Endothelial cell of umbilical vein (primary cell): ENCODE data around the gene BSND.

Experiments
- EZH2 ChIP-seq: IDR thresholded peaks from 2 replicates; pipeline ENCODE4 v1.6.1; 2012; ENCODE audit warnings: borderline replicate concordance, low read depth, mild to moderate bottlenecking, moderate library complexity, low read length, inconsistent platforms; ENCODE audit not compliant: severe bottlenecking
- JUN ChIP-seq: IDR thresholded peaks from 2 replicates; pipeline ENCODE4 v1.6.1; 2011; ENCODE audit warnings: borderline replicate concordance, low read depth; ENCODE audit not compliant: insufficient read length, insufficient read depth
- POLR2A ChIP-seq: IDR thresholded peaks from 2 replicates; pipeline ENCODE4 v1.6.1; 2012; ENCODE audit warnings: low read depth, mild to moderate bottlenecking, control low read depth, low read length
- POLR2AphosphoS5 ChIP-seq: IDR thresholded peaks from 2 replicates; pipeline ENCODE4 v1.6.1; 2012; ENCODE audit warnings: low read depth, mild to moderate bottlenecking, control low read depth, low read length, moderate library complexity; ENCODE audit not compliant: insufficient read depth
- TF ChIP-seq, protein P1 (sequence below), 2 donors: IDR thresholded peaks; 1 replicate in 1 of 2; 2 replicates in 1 of 2; pipeline ENCODE4 v1.5.1; 2011; ENCODE audit warnings: low read length in 2 of 2, mild to moderate bottlenecking in 2 of 2, moderate library complexity in 2 of 2, control low read depth in 1 of 2, inconsistent platforms in 1 of 2, low read depth in 1 of 2; ENCODE audit not compliant: insufficient read depth in 1 of 2; ENCODE audit errors: extremely low read depth in 1 of 2
- TF ChIP-seq, protein P2 (sequence below): IDR thresholded peaks from 2 replicates; pipeline ENCODE4 v1.6.1; 2011; ENCODE audit not compliant: insufficient read depth, insufficient read length

DNA sequence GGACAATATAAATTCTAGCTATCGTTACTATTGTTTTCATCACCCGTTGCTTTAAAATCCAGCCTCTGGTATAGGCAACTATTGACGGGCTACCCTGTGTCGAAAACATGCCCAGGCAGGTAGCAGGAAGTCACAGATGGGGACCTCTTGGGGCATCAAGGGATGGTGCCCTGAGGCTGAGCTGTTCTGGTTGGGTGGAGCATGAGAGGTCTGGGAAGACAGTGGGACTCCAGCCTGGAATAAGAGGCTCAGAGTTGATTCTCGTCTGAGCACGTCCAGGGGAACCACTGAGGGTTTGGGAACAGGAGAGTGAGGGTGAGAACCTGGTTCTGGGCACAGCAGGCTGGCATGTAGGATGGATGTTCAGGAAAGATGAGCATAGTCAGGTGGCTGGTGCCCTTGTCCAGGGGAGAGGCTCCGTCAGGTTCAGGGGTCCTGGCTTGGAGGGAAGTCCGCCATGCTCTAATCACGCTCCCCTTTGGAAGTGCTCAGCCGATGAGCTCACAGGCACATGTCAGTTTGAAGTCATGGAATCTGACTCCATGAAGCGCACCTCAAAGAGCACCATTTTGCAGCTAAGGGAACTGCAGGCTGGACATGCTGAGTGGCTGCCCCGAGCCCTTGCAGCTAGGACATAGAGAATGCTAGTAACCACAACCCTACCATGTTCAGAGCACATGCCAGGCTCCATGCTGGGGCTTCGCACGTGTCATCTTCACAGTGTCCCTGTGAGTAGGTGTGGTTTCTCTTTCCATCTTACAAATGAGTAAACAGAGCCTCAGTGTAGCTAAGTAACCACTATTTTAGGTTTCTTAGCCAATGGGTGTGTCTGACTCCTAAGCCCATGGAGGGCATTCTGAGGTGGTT lies 61.6 kb downstream of the BSND start:
- TF ChIP-seq, protein P1, sequence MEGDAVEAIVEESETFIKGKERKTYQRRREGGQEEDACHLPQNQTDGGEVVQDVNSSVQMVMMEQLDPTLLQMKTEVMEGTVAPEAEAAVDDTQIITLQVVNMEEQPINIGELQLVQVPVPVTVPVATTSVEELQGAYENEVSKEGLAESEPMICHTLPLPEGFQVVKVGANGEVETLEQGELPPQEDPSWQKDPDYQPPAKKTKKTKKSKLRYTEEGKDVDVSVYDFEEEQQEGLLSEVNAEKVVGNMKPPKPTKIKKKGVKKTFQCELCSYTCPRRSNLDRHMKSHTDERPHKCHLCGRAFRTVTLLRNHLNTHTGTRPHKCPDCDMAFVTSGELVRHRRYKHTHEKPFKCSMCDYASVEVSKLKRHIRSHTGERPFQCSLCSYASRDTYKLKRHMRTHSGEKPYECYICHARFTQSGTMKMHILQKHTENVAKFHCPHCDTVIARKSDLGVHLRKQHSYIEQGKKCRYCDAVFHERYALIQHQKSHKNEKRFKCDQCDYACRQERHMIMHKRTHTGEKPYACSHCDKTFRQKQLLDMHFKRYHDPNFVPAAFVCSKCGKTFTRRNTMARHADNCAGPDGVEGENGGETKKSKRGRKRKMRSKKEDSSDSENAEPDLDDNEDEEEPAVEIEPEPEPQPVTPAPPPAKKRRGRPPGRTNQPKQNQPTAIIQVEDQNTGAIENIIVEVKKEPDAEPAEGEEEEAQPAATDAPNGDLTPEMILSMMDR (IDR thresholded peaks at IDR 0.05; ENCODE audit: extremely low read depth in 1 of 2, insufficient read depth in 1 of 2, low read depth in 1 of 2, low read length in 2 of 2), result no peak
- TF ChIP-seq POLR2A (no peak), POLR2AphosphoS5 (no peak), EZH2 (no peak), JUN (no peak)
- TF ChIP-seq, protein P2, sequence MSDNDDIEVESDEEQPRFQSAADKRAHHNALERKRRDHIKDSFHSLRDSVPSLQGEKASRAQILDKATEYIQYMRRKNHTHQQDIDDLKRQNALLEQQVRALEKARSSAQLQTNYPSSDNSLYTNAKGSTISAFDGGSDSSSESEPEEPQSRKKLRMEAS, result no peak
